SK-N-SH treated with all-trans-retinoic acid at 6 μM for 48 hours (cell line): ENCODE measurements around the gene BCAR3.
"Not testable (repeated sequence)": the region's sequence is repeated elsewhere in the genome, so short reads cannot be mapped to it uniquely, and the experiment has no call there.

ENCODE experiments used
- ATAC-seq: fragments of 200-7000 bp; cut with Tn5 transposase; 3 replicates; pipeline ENCODE4 v1.9.1; 2020; ENCODE audit warnings: mild to moderate bottlenecking, moderate library complexity
- BACH2 ChIP-seq: fragments of 250-450 bp; sonication (Bioruptor Pico); IDR thresholded peaks from 2 replicates; pipeline ENCODE4 v1.9.0; 2021; ENCODE audit warnings: mild to moderate bottlenecking, borderline replicate concordance
- CSDC2 ChIP-seq: fragments of 250-450 bp; sonication (Bioruptor Pico); IDR thresholded peaks from 2 replicates; pipeline ENCODE4 v1.5.0; 2020; ENCODE audit warnings: mild to moderate bottlenecking, moderate library complexity
- CSRNP3 ChIP-seq: fragments of 250-450 bp; sonication (Bioruptor Pico); IDR thresholded peaks from 2 replicates; pipeline ENCODE4 v1.5.1; 2021; ENCODE audit warnings: mild to moderate bottlenecking, moderate library complexity
- ESRRG ChIP-seq: fragments of 250-450 bp; sonication (Bioruptor Pico); IDR thresholded peaks from 2 replicates; pipeline ENCODE4 v1.6.1; 2021; ENCODE audit warnings: mild to moderate bottlenecking
- GLIS3 ChIP-seq: fragments of 250-450 bp; sonication (Bioruptor Pico); IDR thresholded peaks from 2 replicates; pipeline ENCODE4 v1.5.0; 2020; ENCODE audit warnings: mild to moderate bottlenecking, moderate library complexity
- ISL1 ChIP-seq: fragments of 250-450 bp; sonication (Bioruptor Pico); IDR thresholded peaks from 2 replicates; pipeline ENCODE4 v2.1.2; 2022; ENCODE audit warnings: mild to moderate bottlenecking, moderate library complexity
- OSR1 ChIP-seq: fragments of 250-450 bp; sonication (Bioruptor Pico); IDR thresholded peaks from 2 replicates; pipeline ENCODE4 v1.8.0; 2022; ENCODE audit warnings: moderate library complexity, mild to moderate bottlenecking, inconsistent platforms
- PATZ1 ChIP-seq: fragments of 250-450 bp; sonication (Bioruptor Pico); IDR thresholded peaks from 2 replicates; pipeline ENCODE4 v1.8.0; 2020; ENCODE audit warnings: mild to moderate bottlenecking, moderate library complexity, borderline replicate concordance
- PPARA ChIP-seq: fragments of 250-450 bp; sonication (Bioruptor Pico); IDR thresholded peaks from 2 replicates; pipeline ENCODE4 v1.5.0; 2020; ENCODE audit warnings: mild to moderate bottlenecking, borderline replicate concordance
- RARB ChIP-seq: fragments of 250-450 bp; sonication (Bioruptor Pico); IDR thresholded peaks from 2 replicates; pipeline ENCODE4 v1.8.0; 2021; ENCODE audit warnings: mild to moderate bottlenecking, moderate library complexity
- SNAI2 ChIP-seq: fragments of 250-450 bp; sonication (Bioruptor Pico); IDR thresholded peaks from 2 replicates; pipeline ENCODE4 v1.5.0; 2020; ENCODE audit warnings: mild to moderate bottlenecking, moderate library complexity
- TOX ChIP-seq: fragments of 250-450 bp; sonication (Bioruptor Pico); IDR thresholded peaks from 2 replicates; pipeline ENCODE4 v1.8.0; 2021; ENCODE audit warnings: mild to moderate bottlenecking, moderate library complexity, borderline replicate concordance
- ZFP3 ChIP-seq: fragments of 250-450 bp; sonication (Bioruptor Pico); IDR thresholded peaks from 2 replicates; pipeline ENCODE4 v1.5.0; 2020; ENCODE audit warnings: mild to moderate bottlenecking, moderate library complexity
- ZFP30 ChIP-seq: fragments of 450-650 bp; formaldehyde crosslinking; IDR thresholded peaks from 2 replicates; pipeline ENCODE4 v1.5.0; 2022; ENCODE audit warnings: mild to moderate bottlenecking, moderate library complexity
- ZNF565 ChIP-seq: fragments of 450-650 bp; formaldehyde crosslinking; conservative IDR thresholded peaks from 2 replicates; pipeline ENCODE4 v1.5.0; 2020; ENCODE audit warnings: low read depth, mild to moderate bottlenecking, moderate library complexity
- ZNF70 ChIP-seq: fragments of 450-650 bp; formaldehyde crosslinking; IDR thresholded peaks from 2 replicates; pipeline ENCODE4 v1.5.0; 2020; ENCODE audit warnings: mild to moderate bottlenecking, moderate library complexity
- ZNF8 ChIP-seq: fragments of 450-650 bp; formaldehyde crosslinking; IDR thresholded peaks from 2 replicates; pipeline ENCODE4 v1.5.0; 2020; ENCODE audit warnings: mild to moderate bottlenecking, moderate library complexity
- TF ChIP-seq, protein P1 (sequence below): fragments of 250-450 bp; sonication (Bioruptor Pico); IDR thresholded peaks from 2 replicates; pipeline ENCODE4 v1.5.1; 2020; ENCODE audit warnings: low read depth, mild to moderate bottlenecking, moderate library complexity
- TF ChIP-seq, protein P2 (sequence below): fragments of 250-450 bp; sonication (Bioruptor Pico); IDR thresholded peaks from 2 replicates; pipeline ENCODE4 v1.5.0; 2020; ENCODE audit warnings: mild to moderate bottlenecking, moderate library complexity
- TF ChIP-seq, protein P3 (sequence below): fragments of 250-450 bp; sonication (Bioruptor Pico); IDR thresholded peaks from 2 replicates; pipeline ENCODE4 v1.8.0; 2021; ENCODE audit warnings: low read depth, mild to moderate bottlenecking, moderate library complexity, borderline replicate concordance

Gene BCAR3

DNA sequence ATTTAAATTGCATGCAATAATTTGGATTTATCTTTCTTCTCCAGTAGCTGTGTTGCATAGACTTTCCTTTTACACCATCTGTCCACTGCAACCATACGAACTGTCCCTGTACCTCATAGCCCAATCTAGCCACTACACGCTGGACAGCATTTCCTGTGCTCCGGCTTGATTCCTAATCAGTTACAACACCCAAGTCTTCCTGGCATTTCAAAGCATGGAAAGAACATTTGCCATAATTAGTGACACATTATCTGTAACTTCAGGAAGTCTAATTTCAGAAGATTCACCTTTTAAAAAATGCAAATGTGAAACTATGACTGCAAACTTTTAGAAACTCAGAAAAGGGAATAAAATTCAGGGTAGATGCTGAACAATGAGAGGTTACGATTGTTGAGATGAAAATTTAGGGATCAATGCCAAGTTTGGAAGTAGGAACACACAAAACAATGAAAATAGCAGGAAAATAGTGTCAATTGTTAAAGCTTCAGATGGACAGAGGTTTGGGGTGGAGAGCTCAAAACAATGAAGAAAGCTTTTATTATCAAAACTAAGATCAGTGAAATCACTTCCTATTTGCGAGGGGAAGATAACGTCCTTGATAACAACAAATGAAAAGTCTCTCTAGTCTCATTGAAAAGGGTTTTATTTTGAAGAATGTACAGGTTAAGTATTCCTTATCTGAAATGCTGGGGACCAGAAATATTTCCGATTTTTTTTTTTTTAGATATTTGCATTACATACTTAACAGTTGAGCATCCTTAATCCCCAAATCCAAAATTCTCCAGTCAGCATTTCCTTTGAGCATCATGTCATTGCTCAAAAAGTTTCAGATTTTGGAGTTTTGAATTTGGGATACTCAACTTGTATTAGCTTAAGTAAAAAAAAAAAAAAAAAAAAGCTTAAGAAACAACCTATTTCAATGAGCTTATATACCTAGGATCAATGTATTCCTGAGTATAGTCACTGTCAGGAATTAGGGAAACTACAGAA is 126.5 kb downstream of the BCAR3 start:
- ATAC-seq: 0 out of 3 replicates have a peak, but pooled peaks have one; percentile 16
- TF ChIP-seq BACH2 (no peak), ESRRG (CRISPR knock-in tag) (no peak), ZNF8 (CRISPR knock-in tag) (no peak), RARB (CRISPR knock-in tag) (no peak), ISL1 (CRISPR knock-in tag) (no peak), PPARA (CRISPR knock-in tag) (no peak), ZFP30 (CRISPR knock-in tag) (no peak), ZNF565 (no peak), ZNF70 (CRISPR knock-in tag) (no peak), TOX (CRISPR knock-in tag) (no peak), PATZ1 (CRISPR knock-in tag) (no peak), CSDC2 (CRISPR knock-in tag) (no peak), OSR1 (CRISPR knock-in tag) (no peak), GLIS3 (CRISPR knock-in tag) (no peak)
- TF ChIP-seq, protein P1, sequence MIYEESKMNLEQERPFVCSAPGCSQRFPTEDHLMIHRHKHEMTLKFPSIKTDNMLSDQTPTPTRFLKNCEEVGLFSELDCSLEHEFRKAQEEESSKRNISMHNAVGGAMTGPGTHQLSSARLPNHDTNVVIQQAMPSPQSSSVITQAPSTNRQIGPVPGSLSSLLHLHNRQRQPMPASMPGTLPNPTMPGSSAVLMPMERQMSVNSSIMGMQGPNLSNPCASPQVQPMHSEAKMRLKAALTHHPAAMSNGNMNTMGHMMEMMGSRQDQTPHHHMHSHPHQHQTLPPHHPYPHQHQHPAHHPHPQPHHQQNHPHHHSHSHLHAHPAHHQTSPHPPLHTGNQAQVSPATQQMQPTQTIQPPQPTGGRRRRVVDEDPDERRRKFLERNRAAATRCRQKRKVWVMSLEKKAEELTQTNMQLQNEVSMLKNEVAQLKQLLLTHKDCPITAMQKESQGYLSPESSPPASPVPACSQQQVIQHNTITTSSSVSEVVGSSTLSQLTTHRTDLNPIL (CRISPR knock-in tag): no peak
- TF ChIP-seq, protein P2, sequence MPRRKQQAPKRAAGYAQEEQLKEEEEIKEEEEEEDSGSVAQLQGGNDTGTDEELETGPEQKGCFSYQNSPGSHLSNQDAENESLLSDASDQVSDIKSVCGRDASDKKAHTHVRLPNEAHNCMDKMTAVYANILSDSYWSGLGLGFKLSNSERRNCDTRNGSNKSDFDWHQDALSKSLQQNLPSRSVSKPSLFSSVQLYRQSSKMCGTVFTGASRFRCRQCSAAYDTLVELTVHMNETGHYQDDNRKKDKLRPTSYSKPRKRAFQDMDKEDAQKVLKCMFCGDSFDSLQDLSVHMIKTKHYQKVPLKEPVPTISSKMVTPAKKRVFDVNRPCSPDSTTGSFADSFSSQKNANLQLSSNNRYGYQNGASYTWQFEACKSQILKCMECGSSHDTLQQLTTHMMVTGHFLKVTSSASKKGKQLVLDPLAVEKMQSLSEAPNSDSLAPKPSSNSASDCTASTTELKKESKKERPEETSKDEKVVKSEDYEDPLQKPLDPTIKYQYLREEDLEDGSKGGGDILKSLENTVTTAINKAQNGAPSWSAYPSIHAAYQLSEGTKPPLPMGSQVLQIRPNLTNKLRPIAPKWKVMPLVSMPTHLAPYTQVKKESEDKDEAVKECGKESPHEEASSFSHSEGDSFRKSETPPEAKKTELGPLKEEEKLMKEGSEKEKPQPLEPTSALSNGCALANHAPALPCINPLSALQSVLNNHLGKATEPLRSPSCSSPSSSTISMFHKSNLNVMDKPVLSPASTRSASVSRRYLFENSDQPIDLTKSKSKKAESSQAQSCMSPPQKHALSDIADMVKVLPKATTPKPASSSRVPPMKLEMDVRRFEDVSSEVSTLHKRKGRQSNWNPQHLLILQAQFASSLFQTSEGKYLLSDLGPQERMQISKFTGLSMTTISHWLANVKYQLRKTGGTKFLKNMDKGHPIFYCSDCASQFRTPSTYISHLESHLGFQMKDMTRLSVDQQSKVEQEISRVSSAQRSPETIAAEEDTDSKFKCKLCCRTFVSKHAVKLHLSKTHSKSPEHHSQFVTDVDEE (CRISPR knock-in tag): no peak
- TF ChIP-seq, protein P3, sequence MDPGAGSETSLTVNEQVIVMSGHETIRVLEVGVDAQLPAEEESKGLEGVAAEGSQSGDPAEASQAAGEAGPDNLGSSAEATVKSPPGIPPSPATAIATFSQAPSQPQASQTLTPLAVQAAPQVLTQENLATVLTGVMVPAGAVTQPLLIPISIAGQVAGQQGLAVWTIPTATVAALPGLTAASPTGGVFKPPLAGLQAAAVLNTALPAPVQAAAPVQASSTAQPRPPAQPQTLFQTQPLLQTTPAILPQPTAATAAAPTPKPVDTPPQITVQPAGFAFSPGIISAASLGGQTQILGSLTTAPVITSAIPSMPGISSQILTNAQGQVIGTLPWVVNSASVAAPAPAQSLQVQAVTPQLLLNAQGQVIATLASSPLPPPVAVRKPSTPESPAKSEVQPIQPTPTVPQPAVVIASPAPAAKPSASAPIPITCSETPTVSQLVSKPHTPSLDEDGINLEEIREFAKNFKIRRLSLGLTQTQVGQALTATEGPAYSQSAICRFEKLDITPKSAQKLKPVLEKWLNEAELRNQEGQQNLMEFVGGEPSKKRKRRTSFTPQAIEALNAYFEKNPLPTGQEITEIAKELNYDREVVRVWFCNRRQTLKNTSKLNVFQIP: no peak

DNA sequence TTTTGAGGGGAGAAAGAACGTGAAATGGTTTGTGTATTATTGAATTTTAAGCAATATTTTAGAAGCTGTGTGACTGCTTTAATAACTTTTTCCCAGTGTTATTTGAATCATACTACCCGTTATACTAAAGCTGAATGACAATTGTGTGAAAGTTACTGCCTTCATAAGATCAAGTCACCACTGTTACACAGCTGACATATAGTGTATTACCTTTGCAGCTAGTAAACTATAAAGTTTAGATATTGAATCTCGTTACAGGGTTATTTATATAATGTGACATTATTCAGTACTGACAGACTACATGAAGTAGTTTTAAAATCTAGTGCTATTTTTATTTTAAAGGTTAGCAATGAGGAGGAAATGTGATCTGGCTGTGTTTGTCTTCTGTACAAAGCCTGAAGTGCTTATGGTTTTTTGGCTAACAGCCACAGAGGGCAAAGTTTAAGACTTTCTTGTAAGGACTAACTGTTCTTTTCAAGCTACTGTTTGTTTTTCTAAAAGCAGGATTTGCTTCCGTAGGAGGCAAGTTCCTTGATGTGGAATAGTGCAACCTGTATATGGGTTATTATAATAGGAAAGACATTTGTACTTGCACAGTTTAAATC is 127.6 kb downstream of the BCAR3 start:
- not testable (repeated sequence) for ATAC-seq

DNA sequence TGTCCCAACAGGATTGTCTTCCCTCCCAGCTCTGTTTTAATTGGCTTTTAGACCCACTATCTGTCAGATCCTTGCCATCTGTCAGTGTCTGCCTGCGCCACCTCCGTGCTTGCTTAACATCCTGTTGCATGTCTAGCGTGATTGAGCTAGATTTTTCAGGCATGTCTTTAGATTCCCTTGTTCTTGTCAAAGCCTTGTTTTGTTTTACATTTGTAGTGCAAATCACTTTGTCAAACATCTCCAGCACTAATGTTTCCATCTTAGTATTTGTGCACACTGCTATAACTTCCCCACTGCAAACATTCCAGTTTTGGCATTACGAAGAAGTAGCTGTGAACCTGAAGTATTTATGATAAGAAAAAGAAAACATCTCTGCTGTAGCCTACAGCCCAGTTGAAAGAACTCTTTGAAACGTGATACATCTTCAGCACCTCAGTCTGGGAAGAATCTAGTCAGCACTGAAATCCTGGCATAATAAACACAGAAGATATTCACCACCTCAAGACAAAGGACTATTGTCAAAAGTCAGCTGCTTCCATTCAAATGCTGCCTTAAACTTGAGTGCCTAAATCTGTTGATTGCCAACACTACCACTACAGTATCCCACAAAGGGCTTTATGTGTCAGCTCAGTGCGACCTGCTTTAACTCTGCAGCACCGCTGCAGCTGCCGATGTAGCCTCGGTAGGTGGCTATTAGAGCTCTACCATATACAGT is 128.7 kb downstream of the BCAR3 start:
- ATAC-seq: peak; percentile 26
- TF ChIP-seq ZNF8 (CRISPR knock-in tag) (no peak), PATZ1 (CRISPR knock-in tag) (no peak), GLIS3 (CRISPR knock-in tag) (no peak), SNAI2 (CRISPR knock-in tag) (no peak), CSRNP3 (CRISPR knock-in tag) (no peak), ZNF70 (CRISPR knock-in tag) (no peak), ZFP3 (CRISPR knock-in tag) (no peak)
- TF ChIP-seq, protein P1 (CRISPR knock-in tag): no peak
